T-helper 17 cell (primary cell): ENCODE measurements around the gene AFAP1. TPM values are rescaled to one million over a fixed set of nuclear protein-coding genes. Genes with fewer than 3 reads are reported as not detected.

ENCODE experiments used
- ATAC-seq: fragments of 150-1000 bp; cut with Tn5 transposase; 2 replicates; pipeline ENCODE4 v1.10.0; 2021; ENCODE audit warnings: mild to moderate bottlenecking, moderate library complexity
- DNase-seq, 3 donors: peaks; one replicate each; pipeline versions ENCODE4 v3.0.0 to v3.0.0-alpha.2; 2020 to 2021
- H3K9me3 ChIP-seq: one replicate; pipeline ENCODE4 v1.7.0; 2013; ENCODE audit warnings: low read length, mild to moderate bottlenecking; ENCODE audit not compliant: control insufficient read depth, poor library complexity, severe bottlenecking
- H3K27ac Mint-ChIP-seq: one replicate; pipeline ENCODE4 v1.8.0; 2022; ENCODE audit warnings: mild to moderate bottlenecking, moderate library complexity, mixed read lengths
- H3K27me3 Mint-ChIP-seq: one replicate; pipeline ENCODE4 v1.8.0; 2022; ENCODE audit warnings: mixed read lengths
- H3K36me3 Mint-ChIP-seq: one replicate; pipeline ENCODE4 v1.8.0; 2022; ENCODE audit warnings: low read depth, mixed read lengths
- H3K4me1 Mint-ChIP-seq: one replicate; pipeline ENCODE4 v1.8.0; 2022; ENCODE audit warnings: mild to moderate bottlenecking, mixed read lengths
- H3K4me3 Mint-ChIP-seq: one replicate; pipeline ENCODE4 v1.8.0; 2022; ENCODE audit warnings: mild to moderate bottlenecking, moderate library complexity, mixed read lengths
- total RNA-seq, 4 donors: library from RNA in 2 of 4; stranded (reverse) in 2 of 4; gene quantifications; one replicate each; pipeline ENCODE4 v1.2.3 and lab custom pipeline; 2022 to 2026

AFAP1 gene
- total RNA-seq, 2 donors from 2014 or later = 17.6 to 26.7 TPM

- H3K36me3 Mint-ChIP-seq = no peaks in the 10 kb centered on the region
- H3K27ac Mint-ChIP-seq = no peak overlapping the region
- no peaks in the 10 kb centered on the region for H3K9me3 ChIP-seq
- no peak overlapping the region for H3K4me3 Mint-ChIP-seq
- H3K27me3 Mint-ChIP-seq = no peaks in the 10 kb centered on the region
- ATAC-seq (no peak), DNase-seq (no peak)
- H3K4me1 Mint-ChIP-seq = peaks cover 16% of the 10 kb centered on the region
Observed at GRCh38 chr4:7978489-7978888, 38.8 kb upstream of the AFAP1 start.

- Mint-ChIP-seq H3K27me3 (no peaks in the 10 kb centered on the region), H3K4me1 (peaks cover 31% of the 10 kb centered on the region), H3K36me3 (peaks cover 5% of the 10 kb centered on the region), H3K4me3 (no peak overlapping the region), H3K27ac (peak overlapping the region; percentile 47)
- DNase-seq = no peak
- H3K9me3 ChIP-seq = no peaks in the 10 kb centered on the region
- ATAC-seq = no peak
Observed at GRCh38 chr4:7976634-7977033, 37.0 kb upstream of the AFAP1 start.

GRCh38 chr4:7976025-7976424 lies 36.4 kb upstream of the AFAP1 start:
- Mint-ChIP-seq H3K27ac (peak overlapping the region; percentile 47), H3K27me3 (no peaks in the 10 kb centered on the region), H3K4me3 (no peak overlapping the region), H3K4me1 (peaks cover 33% of the 10 kb centered on the region), H3K36me3 (peaks cover 5% of the 10 kb centered on the region)
- DNase-seq (no peak), ATAC-seq (no peak)
- H3K9me3 ChIP-seq = no peaks in the 10 kb centered on the region

- H3K36me3 Mint-ChIP-seq = peaks cover 8% of the 10 kb centered on the region
- H3K9me3 ChIP-seq = no peaks in the 10 kb centered on the region
- DNase-seq (no peak), ATAC-seq (no peak)
- no peak overlapping the region for H3K27ac Mint-ChIP-seq
- no peak overlapping the region for H3K4me3 Mint-ChIP-seq
- H3K4me1 Mint-ChIP-seq = peaks cover 42% of the 10 kb centered on the region
- H3K27me3 Mint-ChIP-seq = no peaks in the 10 kb centered on the region
Observed at GRCh38 chr4:7974425-7974824, 34.8 kb upstream of the AFAP1 start.

- DNase-seq = no peak
- Mint-ChIP-seq H3K27ac (peak overlapping the region; percentile 99), H3K4me3 (no peak overlapping the region), H3K36me3 (peaks cover 8% of the 10 kb centered on the region), H3K4me1 (peaks cover 44% of the 10 kb centered on the region), H3K27me3 (no peaks in the 10 kb centered on the region)
- ATAC-seq = no peak
- H3K9me3 ChIP-seq = no peaks in the 10 kb centered on the region
Observed at GRCh38 chr4:7973545-7973981, 33.9 kb upstream of the AFAP1 start.

GRCh38 chr4:7971881-7972500 lies 32.3 kb upstream of the AFAP1 start:
- ATAC-seq (no peak), DNase-seq (no peak)
- Mint-ChIP-seq H3K27ac (peak overlapping the region; percentile 99), H3K27me3 (no peaks in the 10 kb centered on the region), H3K4me3 (peak overlapping the region; percentile 99), H3K36me3 (peaks cover 8% of the 10 kb centered on the region), H3K4me1 (peaks cover 52% of the 10 kb centered on the region)
- no peaks in the 10 kb centered on the region for H3K9me3 ChIP-seq

GRCh38 chr4:7971159-7971631 lies 31.5 kb upstream of the AFAP1 start:
- ATAC-seq (no peak), DNase-seq (no peak)
- peaks cover 52% of the 10 kb centered on the region for H3K4me1 Mint-ChIP-seq
- H3K27me3 Mint-ChIP-seq = no peaks in the 10 kb centered on the region
- no peaks in the 10 kb centered on the region for H3K9me3 ChIP-seq
- peak overlapping the region; percentile 99 for H3K27ac Mint-ChIP-seq
- H3K36me3 Mint-ChIP-seq = peaks cover 8% of the 10 kb centered on the region
- peak overlapping the region; percentile 99 for H3K4me3 Mint-ChIP-seq

GRCh38 chr4:7970361-7970946 lies 30.8 kb upstream of the AFAP1 start:
- ATAC-seq = peak; percentile 13
- H3K4me1 Mint-ChIP-seq = peaks cover 52% of the 10 kb centered on the region
- peak overlapping the region; percentile 99 for H3K4me3 Mint-ChIP-seq
- H3K27ac Mint-ChIP-seq = peak overlapping the region; percentile 99
- H3K9me3 ChIP-seq = no peaks in the 10 kb centered on the region
- H3K36me3 Mint-ChIP-seq = peaks cover 8% of the 10 kb centered on the region
- no peak for DNase-seq
- no peaks in the 10 kb centered on the region for H3K27me3 Mint-ChIP-seq

- no peak for ATAC-seq
- H3K27ac Mint-ChIP-seq = peak overlapping the region; percentile 99
Observed at GRCh38 chr4:7968262-7968896, 28.7 kb upstream of the AFAP1 start.

GRCh38 chr4:7967501-7968261 lies 28.0 kb upstream of the AFAP1 start:
- Mint-ChIP-seq H3K4me1 (peaks cover 48% of the 10 kb centered on the region), H3K4me3 (no peak overlapping the region), H3K27ac (peak overlapping the region; percentile 99), H3K27me3 (no peaks in the 10 kb centered on the region), H3K36me3 (peaks cover 8% of the 10 kb centered on the region)
- DNase-seq = no peak
- H3K9me3 ChIP-seq = no peaks in the 10 kb centered on the region
- no peak for ATAC-seq

More at GRCh38 chr4:7968262-7968896, 28.7 kb upstream of the AFAP1 start:
- H3K9me3 ChIP-seq = no peaks in the 10 kb centered on the region
- Mint-ChIP-seq H3K27me3 (no peaks in the 10 kb centered on the region), H3K36me3 (peaks cover 8% of the 10 kb centered on the region), H3K4me1 (peaks cover 53% of the 10 kb centered on the region), H3K4me3 (peak overlapping the region; percentile 3)
- no peak for DNase-seq

GRCh38 chr4:7967063-7967440 lies 27.4 kb upstream of the AFAP1 start:
- H3K4me1 Mint-ChIP-seq = peaks cover 44% of the 10 kb centered on the region
- no peaks in the 10 kb centered on the region for H3K27me3 Mint-ChIP-seq
- H3K9me3 ChIP-seq = no peaks in the 10 kb centered on the region
- H3K36me3 Mint-ChIP-seq = peaks cover 3% of the 10 kb centered on the region
- peak overlapping the region; percentile 56 for H3K27ac Mint-ChIP-seq
- DNase-seq = no peak
- H3K4me3 Mint-ChIP-seq = no peak overlapping the region
- no peak for ATAC-seq

- no peak for DNase-seq
- no peak overlapping the region for H3K4me3 Mint-ChIP-seq
- H3K36me3 Mint-ChIP-seq = peaks cover 3% of the 10 kb centered on the region
- H3K9me3 ChIP-seq = no peaks in the 10 kb centered on the region
- H3K4me1 Mint-ChIP-seq = peaks cover 41% of the 10 kb centered on the region
- ATAC-seq = no peak
- H3K27ac Mint-ChIP-seq = peak overlapping the region; percentile 91
- no peaks in the 10 kb centered on the region for H3K27me3 Mint-ChIP-seq
Observed at GRCh38 chr4:7966281-7967062, 26.8 kb upstream of the AFAP1 start.
